GM19328 (cell line): ENCODE measurements around the gene HADHA.
"Not testable (repeated sequence)": the region's sequence is repeated elsewhere in the genome, so short reads cannot be mapped to it uniquely, and the experiment has no call there.

Source experiments
- ATAC-seq: cut with Tn5 transposase; IDR thresholded peaks from one replicate; pipeline ENCODE4 v1.9.1; 2021; ENCODE audit warnings: mild to moderate bottlenecking, moderate library complexity; ENCODE audit not compliant: unreplicated experiment

The HADHA gene

DNA sequence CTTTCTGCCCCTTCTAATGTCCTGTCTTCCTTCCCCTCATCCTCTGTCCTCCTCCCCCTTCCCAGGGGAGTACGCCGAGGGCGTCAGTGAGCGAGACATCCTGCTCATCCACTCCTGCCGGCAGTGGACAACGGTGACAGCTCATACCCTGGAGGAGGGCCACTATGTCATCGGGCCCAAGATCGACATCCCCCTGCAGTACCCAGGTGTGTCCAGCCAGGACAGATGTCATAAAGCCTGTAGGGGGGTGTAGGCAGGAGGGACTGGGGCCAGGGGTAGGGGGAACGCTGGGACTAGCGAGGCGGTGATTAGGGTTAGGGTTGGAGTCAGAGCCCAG lies 68.2 kb downstream of the HADHA start:
- ATAC-seq = no peak

DNA sequence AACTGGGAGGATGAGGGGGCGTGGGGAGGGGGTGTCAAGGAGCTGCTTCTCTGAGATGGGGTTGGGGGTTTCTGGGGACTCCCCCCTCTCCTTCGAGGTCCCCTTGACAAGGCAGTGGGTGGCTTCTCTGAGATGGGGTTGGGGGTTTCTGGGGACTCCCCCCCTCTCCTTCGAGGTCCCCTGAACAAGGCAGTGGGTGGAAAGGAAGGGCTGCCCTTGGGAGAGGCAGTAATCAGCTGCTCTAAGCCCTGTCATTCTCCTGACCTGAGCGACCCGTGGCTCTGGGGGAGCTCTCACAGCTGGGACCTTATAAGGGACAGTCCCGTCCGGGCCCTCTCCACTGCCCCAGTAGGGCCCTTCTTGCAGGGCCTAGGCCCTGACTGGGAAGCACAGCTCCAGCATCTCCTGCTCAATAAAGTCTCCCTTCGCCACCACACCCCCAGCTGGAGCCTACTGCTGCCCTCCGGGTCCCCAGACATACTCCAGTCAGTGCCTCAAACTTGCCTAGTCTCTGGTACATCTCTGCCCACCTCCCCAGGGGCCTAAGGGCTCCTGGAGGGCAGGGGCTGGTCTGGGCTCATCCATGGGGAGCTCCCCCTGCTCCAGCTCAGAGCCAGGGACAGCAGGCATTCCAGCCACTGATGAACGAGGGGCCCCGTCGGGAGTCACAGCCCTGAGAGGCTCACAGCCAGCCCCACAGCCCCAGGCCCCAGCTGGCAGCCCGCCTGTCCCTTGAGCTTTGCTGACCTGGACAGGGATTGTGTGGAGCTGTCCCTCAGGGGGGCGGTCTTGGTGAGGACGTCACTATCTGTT lies 68.8 kb downstream of the HADHA start:
- no peak for ATAC-seq

DNA sequence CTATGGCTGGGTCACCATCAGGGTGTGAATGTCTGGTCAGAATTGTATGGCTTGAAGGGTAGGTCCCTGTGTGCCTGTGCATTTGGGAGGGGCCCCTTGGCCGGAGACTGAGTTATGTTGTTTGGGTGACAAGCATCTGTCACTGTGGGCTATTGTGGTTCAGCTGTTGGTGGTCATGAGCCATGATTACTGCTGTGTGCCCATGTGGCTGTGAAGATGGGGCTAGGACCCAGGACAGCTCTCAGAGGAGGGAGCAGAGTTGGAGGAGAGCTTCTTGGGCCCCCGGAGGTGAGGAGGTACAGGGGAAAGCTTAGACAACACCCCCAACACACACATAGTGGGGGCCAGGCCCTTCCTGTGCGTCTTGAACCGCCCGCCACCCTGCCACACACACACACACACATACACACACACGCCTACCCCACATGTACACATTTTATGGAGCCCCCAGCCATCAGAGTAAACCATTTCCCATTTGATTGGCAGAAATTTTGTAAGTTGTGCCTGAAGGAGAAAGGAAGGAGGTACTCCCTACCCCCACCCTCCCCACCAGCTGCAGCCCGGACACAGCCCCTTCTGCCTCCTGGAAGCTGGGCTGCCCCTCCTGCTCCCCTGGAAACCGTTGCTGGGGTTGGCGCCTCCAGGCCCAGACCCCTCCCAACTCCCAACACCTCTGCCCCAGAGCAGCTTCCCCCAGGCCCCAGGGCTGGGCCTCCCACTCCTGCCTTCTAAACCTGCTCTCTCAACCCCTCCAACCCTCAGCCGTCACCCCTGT lies 69.6 kb downstream of the HADHA start:
- ATAC-seq = no peak

DNA sequence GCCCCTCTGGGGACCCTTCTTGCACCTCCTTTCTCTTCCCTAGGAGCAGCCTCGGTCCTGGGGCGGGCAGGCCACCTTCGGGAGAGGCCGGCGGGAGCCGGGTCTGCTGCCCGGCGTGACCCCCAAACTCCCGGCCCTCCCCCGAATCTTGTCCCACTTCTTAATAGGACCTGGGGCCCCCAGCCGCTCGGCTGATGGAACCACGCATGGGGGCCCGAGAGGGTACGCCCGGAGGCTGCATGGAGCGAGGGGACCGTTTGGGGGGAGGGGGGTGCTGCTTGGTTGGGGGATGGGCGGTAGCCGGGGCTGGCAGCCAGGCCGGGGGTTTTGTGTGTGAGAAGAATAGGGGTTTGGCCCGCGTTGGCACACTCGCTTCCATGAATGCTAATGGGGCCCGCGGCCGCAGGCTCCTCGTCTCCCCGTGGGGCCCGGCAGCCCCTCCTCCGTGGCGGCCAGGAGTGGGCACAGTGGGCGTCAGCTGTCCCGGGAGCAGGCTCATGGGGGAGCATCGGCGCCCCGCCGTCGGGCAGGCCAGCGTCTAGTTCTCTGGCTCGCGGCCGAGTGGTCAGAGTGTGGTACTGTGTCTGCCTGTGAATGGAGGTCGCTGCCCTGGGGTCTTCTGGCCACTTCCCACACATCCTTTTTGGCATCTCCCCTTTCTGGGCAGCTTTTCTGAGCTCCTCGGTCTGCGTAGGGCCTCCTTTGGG lies 70.5 kb downstream of the HADHA start:
- no peak for ATAC-seq

DNA sequence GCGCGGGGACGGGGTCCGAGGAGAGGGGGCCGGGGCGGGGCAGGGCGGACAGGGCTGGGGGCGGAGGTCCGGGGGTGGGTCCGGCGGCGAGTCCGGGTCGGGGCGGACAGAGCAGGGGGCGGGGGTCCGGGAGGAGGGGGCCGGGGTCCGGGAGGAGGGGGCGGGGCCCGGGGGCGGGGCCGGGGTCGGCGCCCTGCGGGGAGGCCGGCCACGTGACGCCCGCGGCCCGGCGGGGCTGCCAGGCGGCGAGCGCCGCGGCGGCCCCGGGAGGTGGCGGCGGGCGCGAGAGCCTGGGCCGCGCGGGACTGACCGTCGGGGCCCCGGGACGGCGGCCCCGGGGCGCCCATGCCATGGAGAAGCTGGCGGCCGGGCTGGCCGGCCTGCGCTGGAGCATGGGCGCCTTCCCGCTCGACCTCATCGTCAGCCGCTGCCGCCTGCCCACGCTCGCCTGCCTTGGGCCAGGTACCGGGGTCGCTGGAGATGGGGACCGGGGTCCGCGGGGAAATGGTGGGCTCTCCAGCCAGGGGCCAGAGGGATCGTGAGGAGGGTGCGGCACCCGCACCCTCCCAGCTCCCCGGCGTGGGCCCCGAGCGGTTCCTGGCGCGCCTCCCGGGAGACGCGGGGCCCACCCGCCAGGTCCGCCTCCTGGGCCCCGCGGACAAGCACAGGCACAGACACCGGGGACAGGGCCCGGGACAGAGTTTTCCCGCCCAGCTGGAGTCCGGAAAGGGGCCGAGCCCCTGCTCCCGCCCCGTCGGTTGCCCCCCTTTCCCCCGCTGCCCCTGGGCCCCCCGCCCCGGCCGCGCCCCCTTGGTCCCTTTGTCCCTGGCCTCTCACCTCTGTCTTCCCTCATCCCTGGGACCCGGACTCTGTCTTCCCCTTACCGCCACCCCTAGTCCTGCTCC lies 71.3 kb downstream of the HADHA start, which contains the start of gene GAREM2:
Gene GAREM2, plus strand, starts transcription at position 218 of the 905 bp plus-strand sequence. Its CDS starts 133 bp downstream, at position 351.
- ATAC-seq = no peak

DNA sequence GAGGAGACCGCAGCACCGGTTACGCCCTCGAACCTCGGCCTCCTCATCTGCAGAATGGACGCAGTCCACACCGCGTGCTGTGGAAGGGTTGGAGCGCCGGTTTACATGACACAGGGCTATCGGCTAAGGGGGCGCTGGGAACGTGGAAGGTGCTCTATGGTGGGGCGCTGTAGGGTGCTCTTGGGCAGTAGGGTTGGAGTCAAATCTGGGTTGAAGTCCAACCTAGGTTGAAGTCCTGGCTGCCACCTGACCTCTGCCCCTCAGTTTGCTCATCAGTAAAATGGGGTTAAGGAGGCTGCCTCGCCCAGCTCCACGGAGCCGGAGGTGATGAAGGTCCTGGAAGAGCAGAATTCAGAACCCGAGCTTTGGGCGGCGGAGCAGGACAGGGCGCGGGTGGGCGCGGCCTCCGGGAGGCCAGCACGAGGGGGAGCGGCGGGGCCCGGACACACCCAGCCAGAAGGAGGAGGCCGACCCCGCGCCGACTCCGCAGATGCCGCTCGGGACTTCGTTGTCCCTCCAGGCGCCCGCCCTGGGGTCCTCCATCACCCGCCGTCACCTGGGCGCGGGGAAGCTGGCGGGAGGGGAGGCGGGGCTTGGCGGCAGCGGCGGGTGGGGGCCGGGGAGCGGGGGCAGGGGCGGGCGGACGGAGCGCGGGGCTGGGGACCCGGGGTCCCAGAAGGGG lies 72.1 kb downstream of the HADHA start:
- ATAC-seq = no peak

DNA sequence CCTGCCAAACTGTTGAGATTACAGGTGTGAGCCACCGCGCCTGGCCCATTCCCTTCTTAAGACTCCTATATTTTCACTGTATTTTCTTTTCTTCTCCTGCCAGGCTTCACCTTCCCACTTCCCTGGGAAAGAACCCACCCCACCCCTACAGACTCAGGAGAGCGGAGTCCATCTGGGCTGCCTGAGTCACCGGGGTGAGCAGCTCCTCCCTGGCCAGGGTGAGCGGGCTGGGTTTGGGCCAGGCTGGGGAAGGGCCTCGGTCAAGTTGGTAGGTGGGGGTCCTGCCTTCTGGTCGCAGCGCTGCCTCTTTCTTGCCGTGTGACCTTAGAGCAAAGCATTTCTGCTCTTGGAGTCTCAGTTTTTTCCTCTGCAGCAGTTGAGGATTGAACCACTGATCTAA lies 73.6 kb downstream of the HADHA start:
- no peak for ATAC-seq

DNA sequence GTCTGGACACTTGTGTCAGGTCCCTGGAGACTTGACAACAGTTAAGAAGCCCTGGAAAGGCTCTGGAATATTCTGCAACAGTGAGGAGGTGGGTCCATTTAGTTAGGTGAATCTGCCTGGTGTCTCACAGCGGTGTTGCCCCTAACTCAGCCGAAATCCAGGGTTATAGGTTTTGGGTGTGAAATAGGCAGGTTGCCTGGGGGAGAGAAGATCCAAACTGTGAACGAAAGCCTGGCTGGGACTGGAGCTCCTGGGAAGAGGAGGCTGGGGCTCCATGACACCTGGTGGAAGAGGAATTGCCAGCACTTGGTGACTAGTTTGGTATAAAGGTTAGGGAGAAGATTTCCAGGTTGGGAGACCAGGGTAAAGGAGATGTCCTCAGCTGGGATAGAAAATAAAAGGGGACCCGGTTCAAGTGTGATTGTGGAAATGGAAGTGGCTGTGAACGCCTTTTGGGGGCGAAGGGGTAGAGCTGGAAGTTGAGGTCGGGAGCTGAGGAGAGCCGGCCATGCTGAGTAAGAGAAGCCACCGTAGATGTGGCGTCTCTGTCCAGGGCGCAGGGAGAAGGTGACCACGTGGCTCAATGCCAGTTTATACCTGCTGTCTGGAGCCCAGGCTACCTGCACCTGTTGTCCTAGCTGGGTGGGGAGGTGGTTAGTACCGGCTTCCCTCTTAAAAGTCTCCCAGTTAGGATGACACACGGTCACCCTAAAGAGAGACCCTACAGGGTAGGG lies 74.6 kb downstream of the HADHA start:
- ATAC-seq = no peak

DNA sequence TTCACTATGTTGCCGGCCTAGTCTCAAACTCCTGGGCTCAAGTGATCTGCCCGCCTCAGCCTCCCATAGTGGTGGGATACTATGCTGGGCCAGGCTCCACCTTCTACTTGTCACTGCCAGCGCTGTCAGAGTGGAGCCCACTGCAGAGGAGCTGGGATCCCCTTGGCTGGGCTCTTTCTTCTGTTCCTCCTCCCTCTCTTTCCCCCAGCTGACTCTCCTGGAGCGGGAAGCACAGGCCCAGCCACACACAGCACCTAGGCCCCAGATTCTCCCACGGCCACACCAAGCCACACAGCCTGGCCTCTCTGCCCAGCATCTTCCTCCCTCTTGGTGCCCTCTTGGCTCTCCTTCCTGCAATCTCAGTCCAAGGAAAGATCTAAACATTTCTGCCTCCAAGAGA lies 75.2 kb downstream of the HADHA start:
- no peak for ATAC-seq

DNA sequence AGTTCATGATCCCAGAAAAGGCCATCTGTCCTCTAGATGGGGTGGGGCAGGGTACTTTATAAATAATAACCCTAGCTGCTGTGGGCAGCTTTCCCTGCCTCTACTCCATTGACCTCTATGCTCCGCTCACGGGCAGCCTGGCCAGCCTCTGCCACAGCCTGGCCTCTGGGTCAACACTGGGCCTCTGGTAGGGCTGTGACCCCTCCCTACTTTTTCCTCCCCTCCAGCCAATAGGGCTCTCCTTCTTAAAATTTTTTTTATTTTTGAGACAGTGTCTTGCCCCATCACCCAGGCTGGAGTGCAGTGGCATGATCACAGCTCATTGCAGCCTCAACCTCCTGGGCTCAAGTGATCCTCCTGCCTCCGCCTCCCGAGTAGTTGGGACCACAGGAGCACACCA lies 75.6 kb downstream of the HADHA start:
- no peak for ATAC-seq

DNA sequence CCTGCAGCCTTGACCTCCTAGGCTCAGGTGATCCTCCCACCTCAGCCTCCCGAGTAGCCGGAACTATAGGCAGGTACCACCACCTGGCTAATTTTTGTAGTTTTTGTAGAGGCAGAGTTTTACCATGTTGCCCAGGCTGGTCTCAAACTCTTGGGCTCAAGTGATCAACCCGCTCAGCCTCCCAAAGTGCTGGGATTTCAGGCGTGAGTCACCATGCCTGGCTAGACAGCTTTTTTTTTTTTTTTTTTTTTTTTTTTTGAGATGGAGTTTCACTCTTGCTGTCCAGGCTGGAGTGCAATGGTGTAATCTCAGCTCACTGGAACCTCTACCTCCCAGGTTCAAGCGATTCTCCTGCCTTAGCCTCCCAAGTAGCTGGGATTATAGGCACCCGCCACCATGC lies 77.9 kb downstream of the HADHA start:
- not testable (repeated sequence) for ATAC-seq

DNA sequence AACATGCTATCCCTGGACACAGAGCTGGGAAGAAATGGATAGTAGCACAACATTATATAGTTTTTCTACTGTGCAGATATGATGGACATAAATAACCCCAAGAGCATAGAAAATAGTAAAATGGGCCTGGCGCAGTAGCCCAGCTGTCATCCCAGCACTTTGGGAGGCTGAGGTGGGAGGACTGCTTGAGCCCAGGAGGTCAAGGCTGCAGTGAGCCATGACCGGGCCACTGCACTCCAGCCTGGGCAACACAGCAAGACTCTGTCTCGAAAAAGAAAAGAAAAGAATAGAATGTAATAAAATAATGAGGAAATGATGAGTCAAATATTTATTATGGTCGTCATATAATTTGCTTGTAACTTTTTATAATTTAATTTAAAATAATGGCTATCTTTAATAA lies 79.0 kb downstream of the HADHA start:
- ATAC-seq = no peak

DNA sequence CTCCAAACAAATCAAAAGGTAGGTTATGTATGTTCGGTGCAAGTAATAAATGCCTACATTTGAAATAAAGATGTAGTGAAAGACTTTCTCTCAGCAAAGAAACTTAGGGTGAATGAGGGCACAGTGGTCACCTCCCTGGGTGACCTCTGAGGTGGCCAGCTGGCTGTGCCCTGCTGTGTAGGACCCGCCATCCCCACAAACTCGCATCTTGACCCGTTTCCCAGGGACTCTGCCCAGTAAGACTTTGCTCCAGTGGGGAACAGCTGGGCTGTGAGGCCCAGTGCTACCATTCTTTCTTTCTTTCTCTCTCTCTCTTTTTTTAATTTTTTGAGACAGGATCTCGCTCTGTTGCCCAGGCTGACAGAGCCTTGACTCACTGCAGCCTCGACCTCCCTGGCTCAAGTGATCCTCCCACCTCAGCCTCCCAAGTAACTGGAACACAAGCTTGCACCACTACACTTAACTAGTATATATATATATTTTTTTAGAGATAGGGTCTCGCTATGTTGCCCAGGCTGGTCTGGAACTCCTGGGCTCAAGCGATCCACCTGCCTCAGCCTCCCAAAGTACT lies 79.7 kb downstream of the HADHA start:
- ATAC-seq = no peak

DNA sequence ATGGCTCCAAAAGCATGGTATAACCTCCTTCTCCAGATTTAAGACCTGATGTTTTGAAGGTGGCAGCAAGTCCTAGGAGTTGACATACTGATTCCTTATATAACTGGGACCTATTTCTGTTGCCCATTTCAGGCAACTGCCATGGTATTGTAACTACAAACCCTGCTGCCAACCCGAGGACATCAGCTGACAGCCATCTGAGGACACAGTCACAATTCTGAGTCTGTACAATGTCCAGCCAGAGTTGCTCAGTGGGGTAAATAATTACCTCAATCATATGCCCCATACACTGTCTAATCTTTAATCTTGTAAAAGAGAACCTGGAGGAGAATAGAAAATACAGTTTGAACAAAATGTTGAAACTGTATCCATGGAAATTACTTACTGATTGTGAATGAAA lies 80.2 kb downstream of the HADHA start:
- no peak for ATAC-seq

DNA sequence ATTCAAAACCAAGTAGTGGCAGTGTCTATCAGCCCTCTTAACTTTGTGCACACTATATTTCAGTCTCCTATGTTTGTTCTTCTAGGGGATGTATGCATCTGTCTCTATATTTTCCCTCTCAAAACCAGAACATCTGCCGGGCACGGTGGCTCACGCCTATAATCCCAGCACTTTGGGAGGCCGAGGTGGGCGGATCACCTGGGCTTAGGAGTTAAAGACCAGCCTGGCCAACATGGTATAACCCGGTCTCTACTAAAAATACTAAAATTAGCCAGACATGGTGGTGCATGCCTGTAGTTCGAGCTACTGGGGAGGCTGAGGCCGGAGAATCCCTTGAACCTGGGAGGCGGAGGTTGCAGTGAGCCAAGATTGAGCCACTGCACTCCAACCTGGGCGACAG lies 81.5 kb downstream of the HADHA start:
- no peak for ATAC-seq

DNA sequence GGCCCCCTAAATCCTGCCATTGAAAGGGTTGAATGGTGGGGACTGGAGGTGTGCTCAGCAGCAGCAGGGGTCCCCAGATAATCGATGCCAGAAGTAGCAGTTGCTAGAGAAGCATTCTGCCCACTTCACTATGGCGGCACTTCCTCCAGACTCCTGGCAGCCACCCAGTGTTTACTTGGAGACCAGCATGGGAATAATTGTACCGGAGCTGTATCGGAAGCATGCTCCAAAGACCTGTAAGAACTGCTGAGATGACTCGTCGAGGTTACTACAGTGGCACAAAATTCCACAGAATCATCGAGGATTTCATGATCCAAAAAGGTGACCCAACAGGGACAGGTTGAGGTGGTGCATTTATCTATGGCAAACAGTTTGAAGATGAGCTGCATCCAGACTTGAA lies 82.5 kb downstream of the HADHA start:
- ATAC-seq = no peak

DNA sequence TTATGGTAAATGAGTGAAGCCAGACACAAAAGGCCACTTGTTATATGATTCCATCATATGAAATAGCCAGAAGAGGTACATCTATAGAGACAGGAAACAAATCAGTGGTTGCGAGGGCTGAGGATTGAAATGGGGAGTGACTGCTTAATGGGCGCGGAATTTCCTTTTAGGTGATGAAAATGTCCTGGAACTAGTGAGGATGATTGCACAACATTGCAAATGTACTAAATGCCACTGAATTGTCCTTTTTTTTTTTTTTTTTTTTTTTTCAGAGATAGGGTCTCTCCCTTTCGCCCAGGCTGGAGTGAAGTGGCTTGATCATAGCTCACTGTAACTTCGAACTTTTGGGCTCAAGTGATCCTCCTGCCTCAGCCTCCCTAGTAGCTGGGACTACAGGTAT lies 86.9 kb downstream of the HADHA start:
- ATAC-seq = no peak

DNA sequence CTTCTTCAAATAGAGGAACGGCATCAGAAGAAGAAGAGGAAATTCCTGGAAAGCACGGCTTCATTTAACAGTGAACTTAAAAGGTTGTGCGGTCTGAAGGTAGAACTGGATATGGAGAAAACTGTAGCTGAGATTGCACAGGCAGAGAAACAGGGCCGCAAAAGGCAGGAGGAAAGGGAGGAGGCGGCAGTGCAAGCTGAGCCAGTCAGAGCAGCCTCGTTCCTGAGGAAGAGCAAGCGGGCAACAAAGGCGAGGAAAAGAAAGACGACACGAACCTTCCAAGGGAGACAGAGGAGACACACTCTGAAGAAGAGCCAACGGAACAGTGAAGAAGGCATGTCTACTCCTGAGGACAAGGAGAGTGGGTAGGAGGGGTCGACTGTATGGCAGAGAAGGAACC lies 94.2 kb downstream of the HADHA start:
- ATAC-seq = no peak

DNA sequence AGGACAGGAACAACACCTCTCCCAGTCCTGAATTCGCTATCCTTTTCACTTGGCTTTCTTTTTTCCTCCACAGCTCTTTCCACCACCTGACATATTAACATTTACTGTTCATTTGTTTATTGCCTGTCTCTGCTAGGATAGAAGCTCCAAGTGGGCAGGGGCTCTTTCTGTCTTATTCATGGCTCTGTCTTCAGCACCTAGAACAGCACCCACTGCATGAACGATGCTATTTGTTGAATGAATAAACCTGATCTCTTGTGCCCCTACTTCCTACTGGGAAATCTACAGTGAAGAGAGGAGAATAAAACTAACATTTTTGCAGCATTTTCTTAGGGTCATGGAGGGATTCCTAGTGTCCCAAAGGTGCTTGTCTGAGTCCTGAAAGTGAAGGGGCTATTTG lies 95.9 kb downstream of the HADHA start:
- no peak for ATAC-seq
